HepG2 (cell line): Measurements from ENCODE around the gene NPDC1. TPM values are rescaled to one million over a fixed set of nuclear protein-coding genes. Genes with fewer than 3 reads are reported as not detected.

Experiments used
- AHDC1 ChIP-seq: sonication (generic); formaldehyde crosslinking; IDR thresholded peaks from 2 replicates; pipeline ENCODE4 v1.5.1; 2020; ENCODE audit warnings: mild to moderate bottlenecking, missing genetic modification reagents, borderline replicate concordance
- MXI1 ChIP-seq: IDR thresholded peaks from 3 replicates; pipeline ENCODE4 v1.6.1; 2012; ENCODE audit warnings: low read depth, low read length, inconsistent platforms, borderline replicate concordance
- PRDM15 ChIP-seq: sonication (generic); formaldehyde crosslinking; IDR thresholded peaks from 2 replicates; pipeline ENCODE4 v1.4.0; 2020; ENCODE audit warnings: missing genetic modification reagents
- USF2 ChIP-seq, 2 experiments: sonication (generic) in 1 of 2; formaldehyde crosslinking in 1 of 2; IDR thresholded peaks; 2 replicates each; pipeline versions ENCODE4 v1.5.1 to v1.6.1; 2011 to 2020; ENCODE audit warnings: borderline replicate concordance in 1 of 2, low read depth in 1 of 2, low read length in 1 of 2, mild to moderate bottlenecking in 1 of 2, missing genetic modification reagents in 1 of 2, moderate library complexity in 1 of 2
- polyA plus RNA-seq, 8 experiments: library from polyadenylated mRNA; depleted of rRNA in 3 of 8; stranded (reverse) in 7 of 8; unstranded in 1 of 8; fragments of >200 nt; fragmentation: Illumina TruSeq in 4 of 8; extraction: Trizol in 4 of 8; gene quantifications; 2 replicates each; pipeline versions ENCODE4 v1.2.1 to v1.2.3, GENCODE V29; 2011 to 2016; ENCODE audit warnings: low read depth in 4 of 8, missing spikeins in 1 of 8, mixed read lengths in 1 of 8; ENCODE audit not compliant: insufficient read depth in 1 of 8
- total RNA-seq, 5 experiments: library from RNA; depleted of rRNA; stranded (reverse); fragments of >200 nt; fragmentation: Illumina TruSeq; extraction: Trizol; gene quantifications; 2 replicates each; pipeline ENCODE4 v1.2.3, GENCODE V29; 2016; ENCODE audit warnings: low read depth in 1 of 5
- TF ChIP-seq, protein P1 (sequence below): conservative IDR thresholded peaks from 2 replicates; pipeline ENCODE4 v1.6.1; 2018; ENCODE audit warnings: missing genetic modification reagents
- TF ChIP-seq, protein P2 (sequence below): IDR thresholded peaks from 2 replicates; pipeline ENCODE4 v1.6.1; 2018; ENCODE audit warnings: missing genetic modification reagents

Gene NPDC1
- total and polyA plus RNA-seq, 2 of the 13 experiments (the other 11 are each of a cell fraction or from before 2014, with no cell fraction given): 0.84 to 5.4 TPM

DNA sequence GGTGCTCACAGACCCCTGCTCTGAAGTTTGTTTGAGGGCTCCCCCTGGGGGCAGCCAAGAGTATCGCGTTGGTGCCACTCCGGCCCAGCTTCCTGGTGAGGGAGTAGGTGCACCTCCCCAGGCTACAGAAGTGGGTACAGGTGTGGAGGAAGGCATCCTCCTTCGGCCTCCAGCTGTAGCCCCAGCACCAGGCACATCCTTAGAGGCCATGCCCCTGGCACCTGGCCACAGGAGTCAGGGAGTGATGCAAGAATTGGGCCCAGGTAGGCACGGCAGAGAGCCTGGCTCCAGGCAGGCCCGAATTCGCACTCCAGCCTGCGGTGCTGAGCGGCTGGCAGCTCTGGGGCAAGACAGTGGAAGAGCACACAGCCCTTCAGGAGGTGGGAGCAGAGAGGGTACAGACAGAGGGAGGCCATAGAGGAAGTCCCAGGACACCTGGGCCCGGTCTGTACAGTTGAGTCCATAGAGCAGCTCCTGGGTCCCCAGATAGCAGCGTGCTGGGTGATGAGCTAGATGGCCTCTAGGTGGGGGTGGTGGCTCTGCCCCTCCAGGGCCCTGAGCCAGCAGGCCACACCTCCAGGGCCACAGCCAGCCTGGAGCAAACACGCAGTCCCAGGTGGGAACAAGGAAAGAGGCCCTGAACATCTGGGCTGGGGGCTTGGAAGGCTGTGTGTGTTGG lies 22.0 kb upstream of the NPDC1 start (continued):
- no peak for TF ChIP-seq PRDM15
- no peak for TF ChIP-seq AHDC1 (CRISPR knock-in tag)
- TF ChIP-seq, protein P1, sequence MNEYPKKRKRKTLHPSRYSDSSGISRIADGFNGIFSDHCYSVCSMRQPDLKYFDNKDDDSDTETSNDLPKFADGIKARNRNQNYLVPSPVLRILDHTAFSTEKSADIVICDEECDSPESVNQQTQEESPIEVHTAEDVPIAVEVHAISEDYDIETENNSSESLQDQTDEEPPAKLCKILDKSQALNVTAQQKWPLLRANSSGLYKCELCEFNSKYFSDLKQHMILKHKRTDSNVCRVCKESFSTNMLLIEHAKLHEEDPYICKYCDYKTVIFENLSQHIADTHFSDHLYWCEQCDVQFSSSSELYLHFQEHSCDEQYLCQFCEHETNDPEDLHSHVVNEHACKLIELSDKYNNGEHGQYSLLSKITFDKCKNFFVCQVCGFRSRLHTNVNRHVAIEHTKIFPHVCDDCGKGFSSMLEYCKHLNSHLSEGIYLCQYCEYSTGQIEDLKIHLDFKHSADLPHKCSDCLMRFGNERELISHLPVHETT (CRISPR knock-in tag): no peak
- peak; percentile 56; the same call in 1 of the 3 replicates for TF ChIP-seq MXI1
- TF ChIP-seq, protein P2, sequence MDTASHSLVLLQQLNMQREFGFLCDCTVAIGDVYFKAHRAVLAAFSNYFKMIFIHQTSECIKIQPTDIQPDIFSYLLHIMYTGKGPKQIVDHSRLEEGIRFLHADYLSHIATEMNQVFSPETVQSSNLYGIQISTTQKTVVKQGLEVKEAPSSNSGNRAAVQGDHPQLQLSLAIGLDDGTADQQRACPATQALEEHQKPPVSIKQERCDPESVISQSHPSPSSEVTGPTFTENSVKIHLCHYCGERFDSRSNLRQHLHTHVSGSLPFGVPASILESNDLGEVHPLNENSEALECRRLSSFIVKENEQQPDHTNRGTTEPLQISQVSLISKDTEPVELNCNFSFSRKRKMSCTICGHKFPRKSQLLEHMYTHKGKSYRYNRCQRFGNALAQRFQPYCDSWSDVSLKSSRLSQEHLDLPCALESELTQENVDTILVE: no peak
- TF ChIP-seq USF2 (IDR thresholded peaks at IDR 0.05; ENCODE audit: low read depth, low read length): no peak
- TF ChIP-seq USF2 (CRISPR knock-in tag; IDR thresholded peaks at IDR 0.05; ENCODE audit: borderline replicate concordance): no peak
